ENCODE results near the gene FOXO6. TPM values are rescaled to one million over a fixed set of nuclear protein-coding genes. Genes with fewer than 3 reads are reported as not detected.

Gene FOXO6
- total RNA-seq, 1 donor: 0.31 TPM

DNA sequence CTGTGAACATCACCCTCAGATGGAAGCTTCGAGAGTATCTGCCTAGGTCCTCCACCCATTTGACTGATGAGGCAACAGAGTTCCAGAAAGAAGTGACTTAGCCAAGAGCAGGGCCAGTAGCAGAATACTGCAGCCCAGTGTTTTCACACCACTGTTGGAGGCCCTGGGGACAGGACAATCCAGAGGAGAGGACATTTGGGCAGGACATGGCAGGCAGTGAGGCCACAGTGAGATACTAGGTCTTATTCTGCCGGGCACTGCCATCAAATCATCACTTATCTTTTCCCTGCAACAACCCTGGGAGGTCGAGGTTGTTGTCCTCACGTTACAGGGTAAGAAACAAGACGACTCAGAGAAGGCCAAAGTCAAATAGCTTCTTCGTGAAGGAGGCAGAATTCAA, 5.5 kb upstream of the FOXO6 start:
- Histone ChIP-seq H3K4me3 (ENCODE audit: low read length) (no peak overlapping the region), H3K4me1 (ENCODE audit: insufficient read depth, low read length) (peaks cover 10% of the 10 kb centered on the region), H3K9me3 (ENCODE audit: low read depth, low read length) (no peaks in the 10 kb centered on the region)

DNA sequence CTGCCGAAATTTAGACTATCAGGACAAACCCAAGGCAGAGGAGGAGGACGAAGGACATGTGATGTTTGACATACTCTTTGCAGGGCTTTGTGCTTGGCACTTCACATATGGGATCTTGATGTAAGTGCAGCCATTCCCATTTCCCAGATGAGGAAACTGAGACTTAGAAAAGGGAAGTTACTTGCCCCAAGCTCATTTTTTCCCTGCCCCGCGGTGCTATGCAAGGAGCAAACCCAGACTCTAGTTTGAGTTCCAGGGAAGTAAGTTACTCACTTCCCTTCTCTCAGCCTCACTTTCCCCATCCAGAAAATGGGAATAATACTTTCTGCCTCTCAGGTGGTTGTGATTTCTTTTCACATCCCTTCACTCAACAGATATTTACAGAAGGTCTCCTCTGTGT, 4.5 kb upstream of the FOXO6 start:
- H3K9me3 ChIP-seq (ENCODE audit: low read depth, low read length): no peaks in the 10 kb centered on the region
- H3K4me3 ChIP-seq (ENCODE audit: low read length): no peak overlapping the region
- no peaks in the 10 kb centered on the region for H3K27me3 ChIP-seq (ENCODE audit: insufficient read depth, low read length)
- peaks cover 14% of the 10 kb centered on the region for H3K4me1 ChIP-seq (ENCODE audit: insufficient read depth, low read length)

More for the DNA sequence above, 5.5 kb upstream of the FOXO6 start:
- H3K27me3 ChIP-seq (ENCODE audit: insufficient read depth, low read length): no peaks in the 10 kb centered on the region

DNA sequence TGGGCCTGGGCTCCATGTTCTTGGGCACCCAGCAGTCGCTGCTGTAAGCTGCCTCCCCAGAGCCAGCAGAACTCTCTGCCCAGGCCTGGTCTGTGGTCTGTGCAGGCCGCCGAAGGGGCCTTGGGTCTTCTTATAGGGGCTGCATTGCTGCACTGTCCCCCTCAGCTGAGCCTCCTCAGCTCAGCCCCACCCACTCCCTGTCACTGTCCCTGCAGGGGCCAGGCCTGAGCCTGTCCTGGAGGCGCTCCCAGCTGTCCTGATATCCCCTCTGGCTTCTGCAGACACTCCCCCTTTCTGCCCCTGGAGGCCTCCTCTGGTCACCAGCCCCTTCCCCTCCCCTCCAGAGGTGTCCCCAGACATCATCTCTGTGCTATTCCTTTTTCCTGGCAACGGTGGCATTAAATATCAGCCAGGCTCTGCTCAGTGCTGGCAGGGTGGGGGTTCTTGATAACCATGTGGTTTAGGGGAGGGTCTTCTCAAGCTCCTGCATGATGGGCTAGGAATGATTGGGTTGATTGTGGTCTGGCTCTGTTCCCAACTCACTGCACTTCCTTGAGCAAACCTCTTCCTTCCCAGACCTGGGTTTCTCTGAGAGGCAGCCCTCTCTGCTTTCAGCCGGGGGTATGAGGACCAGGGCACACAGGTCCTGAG, 3.7 kb upstream of the FOXO6 start:
- Histone ChIP-seq H3K9me3 (ENCODE audit: low read depth, low read length) (no peaks in the 10 kb centered on the region), H3K4me3 (ENCODE audit: low read length) (no peak overlapping the region), H3K27me3 (ENCODE audit: insufficient read depth, low read length) (peaks cover 3% of the 10 kb centered on the region), H3K4me1 (ENCODE audit: insufficient read depth, low read length) (peaks cover 23% of the 10 kb centered on the region)

DNA sequence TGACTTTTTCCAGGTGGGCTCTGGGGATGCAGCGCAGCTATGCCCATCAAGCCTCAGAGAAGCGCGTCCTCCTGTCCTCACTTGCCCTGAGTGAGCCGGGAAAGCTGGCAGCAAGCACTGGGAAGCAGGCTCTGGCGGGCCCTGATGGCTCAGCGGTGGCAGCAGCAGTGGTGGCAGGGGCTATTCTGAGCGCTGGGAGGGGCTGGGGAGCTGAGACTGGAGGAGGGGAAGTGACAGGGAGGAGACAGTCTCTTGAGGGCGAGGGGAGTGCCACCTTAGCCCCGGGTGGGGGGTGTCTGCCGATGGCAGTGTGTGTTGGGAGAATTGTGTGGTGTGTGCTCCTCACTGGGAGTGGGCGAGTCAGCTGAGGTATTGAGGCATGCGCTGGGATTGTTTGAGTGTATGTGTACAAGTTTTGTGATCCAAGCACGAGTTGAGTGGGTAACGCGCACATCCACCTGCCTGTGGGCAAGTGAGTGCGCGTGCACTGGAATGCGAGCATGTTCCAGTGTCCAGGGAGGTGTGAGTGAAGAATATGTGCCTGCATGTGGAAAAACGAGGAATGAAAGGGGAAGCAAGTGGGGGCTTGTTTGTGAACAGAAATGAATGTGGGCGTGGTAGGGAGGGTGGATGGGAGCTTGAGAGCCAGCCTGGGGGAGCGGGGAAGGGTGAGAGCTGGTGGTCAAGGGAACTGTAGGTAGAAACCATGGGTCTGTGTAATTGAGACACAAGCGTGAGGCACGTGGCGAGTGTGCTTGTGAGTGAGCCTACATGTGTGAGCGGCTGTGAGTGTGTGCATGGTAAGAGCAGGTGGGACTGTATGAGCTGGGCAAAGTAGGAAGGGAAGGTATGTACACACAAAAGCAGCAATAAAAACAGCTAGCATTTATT, 2.9 kb upstream of the FOXO6 start:
- H3K27me3 ChIP-seq (ENCODE audit: insufficient read depth, low read length): peaks cover 11% of the 10 kb centered on the region
- H3K9me3 ChIP-seq (ENCODE audit: low read depth, low read length): no peaks in the 10 kb centered on the region
- H3K4me1 ChIP-seq (ENCODE audit: insufficient read depth, low read length): peaks cover 23% of the 10 kb centered on the region
- H3K4me3 ChIP-seq (ENCODE audit: low read length): no peak overlapping the region

DNA sequence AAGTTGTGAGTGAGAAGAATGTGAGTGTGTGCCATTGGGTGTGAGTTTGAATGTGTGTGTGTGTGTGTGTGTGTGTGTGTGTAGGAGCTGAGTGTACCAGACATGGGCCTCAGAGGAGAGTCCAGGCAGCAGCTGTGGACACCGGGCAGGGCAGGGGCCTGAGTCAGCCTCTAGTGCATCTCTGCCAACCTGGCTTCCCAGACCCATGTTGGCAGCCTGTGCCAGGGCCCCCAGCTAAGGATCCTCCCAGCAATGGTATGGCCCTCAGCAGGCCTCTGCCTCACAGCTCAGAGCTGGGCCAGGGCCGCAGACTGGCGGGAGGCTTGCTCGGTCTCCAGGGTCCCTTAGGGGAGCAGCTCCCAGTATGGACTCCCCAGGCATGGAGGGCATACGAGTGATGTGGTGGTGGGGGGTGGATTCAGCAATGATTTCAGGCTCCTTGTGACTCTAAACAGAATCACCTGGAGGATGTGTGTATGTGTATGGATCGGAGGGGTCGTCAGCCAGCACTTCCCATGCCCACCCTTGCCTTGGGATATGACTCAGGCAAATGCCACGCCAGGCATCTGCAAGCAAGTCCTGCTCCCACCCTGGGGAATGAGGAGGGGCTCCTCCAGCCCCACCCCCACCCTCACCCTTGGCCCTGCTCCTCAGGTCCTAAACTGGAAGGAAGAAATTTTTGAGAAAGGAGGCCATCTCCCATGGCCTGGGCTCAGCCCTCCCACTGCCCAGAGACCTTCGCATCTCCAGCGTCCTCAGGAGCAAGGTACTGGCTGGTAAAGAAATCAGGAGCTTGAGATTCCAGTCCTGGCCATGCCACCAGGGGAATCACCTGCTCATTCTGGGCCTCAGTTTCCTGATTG, 1.8 kb upstream of the FOXO6 start:
- peaks cover 13% of the 10 kb centered on the region for H3K27me3 ChIP-seq (ENCODE audit: insufficient read depth, low read length)

DNA sequence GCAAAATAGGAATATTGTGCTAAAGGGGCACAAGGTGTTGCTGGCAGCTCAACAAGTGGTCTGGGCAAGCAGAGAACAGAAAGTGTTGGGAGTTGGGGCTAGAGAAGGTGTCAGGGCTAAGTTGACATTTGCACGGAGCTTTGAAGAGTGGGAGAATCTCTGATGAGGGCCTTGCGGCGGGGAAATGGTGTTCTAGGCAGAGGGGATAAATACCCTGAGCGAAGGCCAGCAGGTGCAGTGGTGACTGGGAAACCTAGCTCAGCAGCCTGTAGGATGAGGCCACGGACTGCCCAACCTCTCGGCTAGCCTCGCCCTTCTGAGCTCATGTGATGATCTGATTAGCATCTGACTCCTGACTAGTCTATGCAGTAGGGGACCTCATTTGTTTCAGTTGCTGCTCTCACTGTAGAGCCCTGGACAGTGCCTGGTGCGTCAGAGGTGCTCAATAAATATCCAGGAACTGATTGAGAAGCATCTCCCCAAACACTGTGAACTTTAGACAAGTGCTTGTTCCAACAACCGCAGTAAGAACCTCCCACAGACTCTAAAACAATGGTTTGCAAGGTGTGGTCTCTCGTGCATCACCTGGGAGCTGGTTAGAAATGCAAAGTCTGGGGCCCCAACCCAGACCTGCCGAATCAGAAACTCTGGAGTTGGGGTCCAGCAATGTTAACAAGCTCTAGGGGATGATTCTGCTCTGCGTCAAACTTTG, 1.0 kb upstream of the FOXO6 start:
- Histone ChIP-seq H3K4me3 (ENCODE audit: low read length) (no peak overlapping the region), H3K9me3 (ENCODE audit: low read depth, low read length) (no peaks in the 10 kb centered on the region), H3K4me1 (ENCODE audit: insufficient read depth, low read length) (peaks cover 23% of the 10 kb centered on the region), H3K27me3 (ENCODE audit: insufficient read depth, low read length) (peaks cover 14% of the 10 kb centered on the region)

More for the DNA sequence above, 1.8 kb upstream of the FOXO6 start:
- Histone ChIP-seq H3K4me1 (ENCODE audit: insufficient read depth, low read length) (peaks cover 23% of the 10 kb centered on the region), H3K4me3 (ENCODE audit: low read length) (no peak overlapping the region), H3K9me3 (ENCODE audit: low read depth, low read length) (no peaks in the 10 kb centered on the region)

DNA sequence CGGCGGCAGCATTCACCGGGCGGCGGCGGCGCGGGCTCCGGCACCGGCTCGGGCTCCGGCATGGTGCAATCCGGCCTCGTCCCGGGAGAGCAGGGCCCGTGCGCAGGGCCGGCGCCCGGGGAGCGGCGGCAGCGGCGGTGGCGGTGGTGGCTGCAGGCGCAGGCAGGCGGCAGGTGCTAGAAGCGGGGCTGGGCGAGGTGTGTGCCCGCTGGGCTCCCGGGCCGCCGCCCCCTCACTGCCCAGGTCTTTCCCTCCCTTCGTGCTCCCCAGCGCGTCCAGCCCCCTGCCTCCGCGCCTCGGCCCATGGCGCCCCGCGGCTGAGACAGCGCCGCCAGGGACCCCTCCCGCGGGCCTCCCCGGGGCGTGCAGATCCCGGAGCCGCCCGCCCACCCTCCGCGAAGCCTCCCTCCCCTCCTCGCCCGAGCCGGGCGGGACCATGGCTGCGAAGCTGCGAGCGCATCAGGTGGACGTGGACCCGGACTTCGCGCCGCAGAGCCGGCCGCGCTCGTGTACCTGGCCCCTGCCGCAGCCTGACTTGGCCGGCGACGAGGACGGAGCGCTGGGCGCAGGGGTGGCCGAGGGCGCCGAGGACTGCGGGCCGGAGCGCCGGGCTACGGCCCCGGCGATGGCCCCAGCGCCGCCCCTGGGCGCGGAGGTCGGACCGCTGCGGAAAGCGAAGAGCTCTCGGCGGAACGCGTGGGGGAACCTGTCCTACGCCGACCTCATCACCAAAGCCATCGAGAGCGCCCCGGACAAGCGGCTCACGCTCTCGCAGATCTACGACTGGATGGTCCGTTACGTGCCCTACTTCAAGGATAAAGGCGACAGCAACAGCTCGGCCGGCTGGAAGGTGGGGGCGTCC, 492 bp downstream of the FOXO6 start:
- peaks cover 19% of the 10 kb centered on the region for H3K27me3 ChIP-seq (ENCODE audit: insufficient read depth, low read length)
- peak overlapping the region; percentile 31 for H3K4me3 ChIP-seq (ENCODE audit: low read length)

DNA sequence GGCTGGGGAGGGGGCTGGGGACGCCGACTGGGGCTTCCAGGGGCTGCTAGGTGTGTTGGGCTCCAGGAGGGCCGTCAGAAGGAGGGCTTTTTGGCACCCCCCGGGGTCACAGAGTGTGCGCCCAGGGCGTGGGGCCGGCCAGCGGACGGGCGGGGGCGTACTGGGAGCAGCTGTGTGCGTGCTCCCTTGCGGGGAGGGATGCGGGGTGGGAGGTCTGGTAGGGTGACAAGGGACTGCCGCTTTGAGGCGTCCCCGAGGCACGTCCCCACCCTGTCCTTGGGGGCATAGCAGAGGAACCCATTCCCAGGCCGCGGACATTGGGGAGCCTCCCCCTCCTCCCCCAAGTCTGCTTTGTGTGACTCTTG, 1.1 kb downstream of the FOXO6 start:
- H3K9me3 ChIP-seq (ENCODE audit: low read depth, low read length): no peaks in the 10 kb centered on the region
- H3K4me3 ChIP-seq (ENCODE audit: low read length): no peak overlapping the region
- peaks cover 25% of the 10 kb centered on the region for H3K27me3 ChIP-seq (ENCODE audit: insufficient read depth, low read length)
- peaks cover 35% of the 10 kb centered on the region for H3K4me1 ChIP-seq (ENCODE audit: insufficient read depth, low read length)

More for the DNA sequence above, 492 bp downstream of the FOXO6 start:
- H3K9me3 ChIP-seq (ENCODE audit: low read depth, low read length): no peaks in the 10 kb centered on the region
- H3K4me1 ChIP-seq (ENCODE audit: insufficient read depth, low read length): peaks cover 31% of the 10 kb centered on the region

DNA sequence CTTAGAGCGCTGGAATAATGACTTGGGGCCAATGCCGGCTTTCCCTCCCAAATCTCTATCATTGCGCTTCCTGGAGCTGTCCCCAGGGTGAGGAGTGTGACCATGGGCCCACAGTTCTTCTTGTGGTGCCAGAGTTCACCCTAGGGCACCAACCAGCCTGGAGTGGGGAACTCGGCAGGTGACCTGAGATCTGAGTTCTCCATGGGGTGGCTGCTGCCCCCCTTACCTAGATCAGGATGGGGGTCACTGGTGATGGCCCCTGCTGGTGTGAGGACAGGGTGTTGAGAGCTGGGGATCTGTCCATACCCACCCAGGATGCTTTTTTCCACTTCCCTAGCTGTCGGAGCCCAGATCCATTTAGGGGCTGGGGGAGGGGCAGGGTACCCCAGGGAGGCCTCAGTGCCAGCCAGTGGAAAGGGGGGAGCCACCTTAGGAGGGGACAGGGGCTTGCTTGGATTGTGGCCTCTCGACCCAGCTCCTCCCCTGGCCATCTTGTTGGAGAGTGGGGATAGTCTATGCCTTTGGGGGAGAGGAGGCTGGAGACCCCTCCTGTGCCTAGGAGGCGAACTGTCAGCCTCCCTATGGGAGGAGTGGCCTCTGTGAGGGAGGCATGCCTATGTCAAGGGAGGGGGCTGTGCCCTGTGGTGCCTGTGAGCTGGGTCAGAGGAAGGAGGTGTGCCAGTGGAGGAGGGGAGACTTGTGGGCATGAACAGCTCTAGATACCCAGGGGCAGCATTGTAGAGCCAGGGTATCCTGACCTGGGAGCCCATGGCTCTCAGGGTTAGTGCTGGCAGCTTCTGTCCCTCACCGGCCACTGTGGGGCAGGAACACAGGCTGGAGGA, 1.7 kb downstream of the FOXO6 start:
- H3K4me3 ChIP-seq (ENCODE audit: low read length): no peak overlapping the region
- peaks cover 34% of the 10 kb centered on the region for H3K4me1 ChIP-seq (ENCODE audit: insufficient read depth, low read length)
- no peaks in the 10 kb centered on the region for H3K9me3 ChIP-seq (ENCODE audit: low read depth, low read length)
- peaks cover 31% of the 10 kb centered on the region for H3K27me3 ChIP-seq (ENCODE audit: insufficient read depth, low read length)

DNA sequence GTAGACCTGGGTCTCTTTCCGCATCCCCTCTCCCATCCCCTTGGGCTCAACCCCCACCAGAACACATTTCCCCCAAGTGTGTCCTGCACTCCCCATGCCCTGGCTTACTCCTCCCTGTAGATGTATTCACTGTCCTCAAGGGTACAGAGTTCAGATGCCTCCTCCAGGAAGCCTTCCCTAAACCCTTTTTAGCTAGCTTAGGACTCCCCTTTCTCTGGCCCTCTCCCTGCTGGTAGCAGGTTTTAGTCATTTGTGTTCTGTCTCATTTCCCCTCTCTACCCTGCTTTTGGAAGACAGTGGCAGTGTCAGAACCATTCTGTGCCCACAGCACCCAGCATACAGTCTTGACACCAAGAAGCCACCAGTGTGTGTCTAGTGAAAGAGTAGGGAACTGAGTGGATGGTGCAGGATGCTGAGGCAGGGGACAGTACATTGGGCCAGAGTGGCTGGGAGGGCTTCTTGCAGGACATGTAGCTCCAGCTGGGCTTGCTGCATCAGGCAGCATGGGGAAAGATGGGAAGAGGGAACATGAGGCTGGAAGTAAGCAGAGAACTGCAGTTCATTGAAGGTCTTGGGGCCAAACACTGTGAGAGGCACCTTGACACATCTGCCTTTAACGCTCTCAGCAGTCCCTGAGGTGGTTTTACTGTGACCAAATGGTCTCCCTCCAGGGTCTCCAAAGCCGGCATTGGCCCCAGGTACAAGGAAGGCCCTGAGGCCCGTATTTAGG, 2.5 kb downstream of the FOXO6 start:
- no peak overlapping the region for H3K4me3 ChIP-seq (ENCODE audit: low read length)
- peaks cover 31% of the 10 kb centered on the region for H3K4me1 ChIP-seq (ENCODE audit: insufficient read depth, low read length)
- peaks cover 33% of the 10 kb centered on the region for H3K27me3 ChIP-seq (ENCODE audit: insufficient read depth, low read length)
- no peaks in the 10 kb centered on the region for H3K9me3 ChIP-seq (ENCODE audit: low read depth, low read length)

DNA sequence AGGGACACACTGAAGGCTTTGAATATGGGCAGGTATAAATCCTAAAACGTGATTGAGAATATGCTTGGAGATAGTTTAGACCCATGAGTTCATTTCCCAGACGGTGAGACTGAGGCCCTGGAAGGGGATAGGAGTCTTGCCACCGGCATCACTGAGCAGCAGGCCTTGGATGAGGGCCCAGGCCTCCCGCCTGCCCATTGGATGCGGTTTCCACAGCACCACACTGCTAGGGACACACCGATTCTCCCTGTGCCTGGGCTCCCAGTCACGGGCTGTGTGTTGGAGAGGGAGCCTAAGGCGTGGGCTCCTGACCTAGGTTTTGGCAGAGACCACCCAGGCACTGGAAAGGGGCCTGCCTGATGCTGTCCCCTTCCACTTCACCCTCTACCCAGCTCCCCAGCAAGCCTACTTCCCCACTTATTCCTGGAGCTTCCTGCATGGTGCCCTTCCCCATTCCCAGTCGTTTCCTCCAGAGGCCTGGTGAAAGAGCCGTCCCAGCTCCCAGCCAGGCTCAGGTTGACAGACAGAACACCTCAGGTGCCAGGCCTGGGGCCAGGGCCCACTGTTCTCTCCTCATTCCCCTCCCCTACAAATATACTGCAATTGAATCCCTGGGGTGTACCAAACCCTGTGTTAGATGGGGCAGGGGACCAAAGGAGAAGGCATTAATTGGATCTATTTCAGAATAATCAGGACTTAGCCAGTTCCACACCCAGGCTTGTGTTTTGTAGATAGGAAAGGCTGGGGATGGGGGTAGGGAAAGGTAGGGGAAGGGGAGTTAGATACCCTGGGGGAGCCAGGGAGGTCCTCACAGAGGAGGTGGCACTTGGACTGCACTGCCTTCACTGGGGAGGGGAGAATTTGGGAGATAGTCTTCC, 3.4 kb downstream of the FOXO6 start:
- no peaks in the 10 kb centered on the region for H3K9me3 ChIP-seq (ENCODE audit: low read depth, low read length)
- H3K27me3 ChIP-seq (ENCODE audit: insufficient read depth, low read length): peaks cover 33% of the 10 kb centered on the region
- no peak overlapping the region for H3K4me3 ChIP-seq (ENCODE audit: low read length)
- peaks cover 31% of the 10 kb centered on the region for H3K4me1 ChIP-seq (ENCODE audit: insufficient read depth, low read length)

DNA sequence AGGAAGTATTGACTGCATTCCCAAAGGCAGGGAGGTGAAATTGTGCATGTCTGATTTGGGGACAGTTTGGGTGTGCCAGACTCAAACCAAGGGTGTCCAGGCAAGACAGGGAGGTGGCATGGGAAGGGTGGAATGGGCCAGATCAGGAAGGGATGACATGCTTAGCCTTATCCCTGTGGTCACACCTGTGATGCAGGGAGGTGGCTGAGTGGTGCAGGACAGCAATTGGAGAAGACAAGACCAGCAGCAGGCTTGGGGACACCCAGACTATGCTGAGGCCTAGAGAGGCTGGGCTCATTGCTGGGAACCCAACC, 4.0 kb downstream of the FOXO6 start:
- peaks cover 33% of the 10 kb centered on the region for H3K27me3 ChIP-seq (ENCODE audit: insufficient read depth, low read length)
- H3K4me1 ChIP-seq (ENCODE audit: insufficient read depth, low read length): peaks cover 30% of the 10 kb centered on the region
- no peaks in the 10 kb centered on the region for H3K9me3 ChIP-seq (ENCODE audit: low read depth, low read length)
- H3K4me3 ChIP-seq (ENCODE audit: low read length): no peak overlapping the region

Measured in mononuclear cell (primary cell).